ENCODE measurements around the gene SGIP1. TPM values are rescaled to one million over a fixed set of nuclear protein-coding genes. Genes with fewer than 3 reads are reported as not detected.

SGIP1 gene
- total and polyA plus RNA-seq, 2 of the 4 experiments (the other 2 are of a cell fraction): 27.1 to 42.7 TPM

- no peak for TF ChIP-seq USF2 (IDR thresholded peaks at IDR 0.05; ENCODE audit: low read depth, low read length)
Observed at GRCh38 chr1:66489972-66490601, 43.9 kb upstream of the SGIP1 start (continued).

DNA sequence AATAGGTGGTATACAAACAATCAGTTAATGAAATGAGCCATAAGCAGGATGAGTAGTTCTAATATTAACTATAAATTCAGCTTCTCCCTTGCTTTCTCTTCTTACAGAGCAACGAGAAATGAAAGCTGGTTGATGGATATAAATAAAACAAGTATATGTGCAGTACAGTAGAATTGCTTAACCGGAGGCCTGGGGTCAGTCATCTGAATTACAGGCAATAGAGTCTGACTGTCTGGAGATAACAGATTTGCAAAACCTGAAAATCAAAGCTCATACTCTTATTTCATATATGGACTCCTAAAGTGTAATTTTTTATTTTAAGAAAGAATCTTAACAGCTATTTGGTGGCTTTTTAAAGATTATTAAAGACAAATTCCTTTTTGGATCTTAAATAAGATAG lies 43.1 kb upstream of the SGIP1 start:
- Histone ChIP-seq H2BK5ac (ENCODE audit: low read depth, low read length, poor library complexity, severe bottlenecking) (peak overlapping the region; percentile 33), H2AFZ (replicated peaks; ENCODE audit: low read length, poor library complexity) (no peak overlapping the region), H3K4me3 (ENCODE audit: insufficient read depth, low read depth, low read length) (no peak overlapping the region), H3K9me1 (ENCODE audit: insufficient read depth, low read length) (peaks cover 10% of the 10 kb centered on the region), H3K79me1 (ENCODE audit: low read depth in 1 of 2, low read length in 2 of 2) (0 out of 4 replicates have a peak, but pooled peaks cover 0 to 4% of the 10 kb centered on the region in 2 experiments), H3K56ac (ENCODE audit: extremely low read depth, insufficient read depth, low read length) (no peak overlapping the region), H2BK120ac (ENCODE audit: low read depth, low read length) (no peak overlapping the region), H3K36me3 (ENCODE audit: control insufficient read depth, insufficient read depth, low read length) (no peaks in the 10 kb centered on the region), H4K8ac (ENCODE audit: low read depth in 2 of 2, low read length in 2 of 2) (no peak overlapping the region), H4K91ac (ENCODE audit: insufficient read depth, low read depth, low read length) (no peak overlapping the region), H2BK15ac (ENCODE audit: low read depth, low read length) (no peak overlapping the region), H3K27ac (ENCODE audit: insufficient read depth, low read length) (no peak overlapping the region), H3K23ac (ENCODE audit: low read depth, low read length) (no peak overlapping the region), H4K5ac (ENCODE audit: low read depth, low read length) (no peak overlapping the region), H2BK20ac (ENCODE audit: low read depth, low read length) (no peak overlapping the region), H3K27me3 (ENCODE audit: control insufficient read depth, insufficient read depth, low read length) (no peaks in the 10 kb centered on the region), H3K4me1 (ENCODE audit: control insufficient read depth, insufficient read depth, low read length) (peaks cover 13% of the 10 kb centered on the region; the same call in 1 of the 2 replicates), H4K20me1 (ENCODE audit: insufficient read depth, low read length) (no peaks in the 10 kb centered on the region), H2AK5ac (ENCODE audit: low read depth, low read length) (no peak overlapping the region), H3K14ac (replicated peaks; ENCODE audit: low read depth, low read length) (no peak overlapping the region), H3K4me2 (ENCODE audit: low read depth, low read length) (peak overlapping the region; percentile 53; the same call in 1 of the 2 replicates), H3K18ac (ENCODE audit: low read depth, low read length) (no peak overlapping the region), H3K4ac (ENCODE audit: low read depth, low read length) (no peak overlapping the region), H3K9ac (ENCODE audit: low read depth, low read length) (no peak overlapping the region), H2AK9ac (replicated peaks; ENCODE audit: low read depth, low read length, poor library complexity) (no peak overlapping the region), H3K9me3 (ENCODE audit: control insufficient read depth, insufficient read depth, low read length) (no peaks in the 10 kb centered on the region)
- intact Hi-C loops (cut with micrococcal nuclease): no loop called here
- DNase-seq: peak; percentile 63
- no TSS peak for BruUV-seq (replicated peaks)
- WGBS, 2 experiments (ENCODE audit: extremely low coverage in 2 of 2, insufficient read length in 1 of 2): no CpG with 5 or more reads among the region's 2 CpGs
- peak; percentile 69 for ATAC-seq (ENCODE audit: low read depth)
- dilution Hi-C loops (cut with HindIII; ENCODE audit: low sequenced_read_pairs, unreplicated experiment): no loop called here
- in situ Hi-C loops (cut with MboI; ENCODE audit: low sequenced_read_pairs): no loop called here
- TF ChIP-seq POLR2A (IDR thresholded peaks at IDR 0.05; ENCODE audit: low read depth, low read length) (no peak), CEBPB (IDR thresholded peaks at IDR 0.05; ENCODE audit: low read depth, low read length) (peak; percentile 84)
- POLR2A ChIA-PET (ENCODE audit: unreplicated experiment): interaction anchor here (1.0 kb wide), 1 partner anchor 47 kb away, joined by 3 read pairs; no protein-coding TSS in a partner anchor
- CTCF ChIA-PET: interaction anchor here (0.9 to 3.7 kb wide), 4 partner anchors 13 to 22 kb away, joined by 3 to 22 read pairs (median 4); no protein-coding TSS in a partner anchor

All from IMR-90 (cell line).